Osteoblast (primary cell): ENCODE results near the gene AKR1C3. TPM values are rescaled to one million over a fixed set of nuclear protein-coding genes. Genes with fewer than 3 reads are reported as not detected.
"Not testable (repeated sequence)": the region's sequence is repeated elsewhere in the genome, so short reads cannot be mapped to it uniquely, and the experiment has no call there.

ENCODE experiments used
- DNase-seq: peaks from one replicate; pipeline ENCODE4 v3.0.0; 2011; ENCODE audit warnings: low spot score, mixed read lengths; ENCODE audit not compliant: insufficient read length; ENCODE audit errors: missing footprints
- H2AFZ ChIP-seq: 2 replicates; pipeline ENCODE4 v1.6.0; 2011; ENCODE audit warnings: mild to moderate bottlenecking, low read length
- H3K27ac ChIP-seq: 2 replicates; pipeline ENCODE4 v1.5.1; 2011; ENCODE audit warnings: mild to moderate bottlenecking, low read depth, low read length, moderate library complexity
- H3K27me3 ChIP-seq: 2 replicates; pipeline ENCODE4 v1.6.0; 2012; ENCODE audit warnings: mild to moderate bottlenecking, control low read depth, inconsistent platforms, low read length, moderate library complexity; ENCODE audit not compliant: insufficient read depth
- H3K36me3 ChIP-seq: 2 replicates; pipeline ENCODE4 v1.5.1; 2011; ENCODE audit warnings: mild to moderate bottlenecking, low read length, control low read depth, moderate library complexity; ENCODE audit not compliant: insufficient read depth
- H3K4me1 ChIP-seq: 2 replicates; pipeline ENCODE4 v1.5.1; 2011; ENCODE audit warnings: mild to moderate bottlenecking, low read length, control low read depth, moderate library complexity; ENCODE audit not compliant: insufficient read depth
- H3K4me2 ChIP-seq: 2 replicates; pipeline ENCODE4 v1.6.0; 2011; ENCODE audit warnings: mild to moderate bottlenecking, low read length; ENCODE audit not compliant: insufficient read depth
- H3K4me3 ChIP-seq: fragments of 200-600 bp; sonication (generic); 3 replicates; pipeline ENCODE4 v1.5.1; 2012; ENCODE audit warnings: mild to moderate bottlenecking, low read length, inconsistent platforms; ENCODE audit not compliant: insufficient read depth
- H3K79me2 ChIP-seq: 2 replicates; pipeline ENCODE4 v1.6.0; 2012; ENCODE audit warnings: mild to moderate bottlenecking, low read length, control low read depth, inconsistent platforms; ENCODE audit not compliant: insufficient read depth
- H3K9me3 ChIP-seq: 2 replicates; pipeline ENCODE4 v1.5.1; 2011; ENCODE audit warnings: low read depth, low read length, control low read depth
- H4K20me1 ChIP-seq: 2 replicates; pipeline ENCODE4 v1.6.0; 2012; ENCODE audit warnings: mild to moderate bottlenecking, low read length, control low read depth; ENCODE audit not compliant: insufficient read depth
- CTCF ChIP-seq: IDR thresholded peaks from 2 replicates; pipeline ENCODE4 v1.5.1; 2011; ENCODE audit warnings: mild to moderate bottlenecking, low read depth, low read length, moderate library complexity; ENCODE audit errors: extremely low read depth
- total RNA-seq: library from RNA; depleted of rRNA; stranded (reverse); fragments of >200 nt; gene quantifications from 2 replicates; pipeline ENCODE4 v1.2.3, GENCODE V29; 2012

The AKR1C3 gene
- 207 and 238 TPM in 2 replicates for total RNA-seq

DNA sequence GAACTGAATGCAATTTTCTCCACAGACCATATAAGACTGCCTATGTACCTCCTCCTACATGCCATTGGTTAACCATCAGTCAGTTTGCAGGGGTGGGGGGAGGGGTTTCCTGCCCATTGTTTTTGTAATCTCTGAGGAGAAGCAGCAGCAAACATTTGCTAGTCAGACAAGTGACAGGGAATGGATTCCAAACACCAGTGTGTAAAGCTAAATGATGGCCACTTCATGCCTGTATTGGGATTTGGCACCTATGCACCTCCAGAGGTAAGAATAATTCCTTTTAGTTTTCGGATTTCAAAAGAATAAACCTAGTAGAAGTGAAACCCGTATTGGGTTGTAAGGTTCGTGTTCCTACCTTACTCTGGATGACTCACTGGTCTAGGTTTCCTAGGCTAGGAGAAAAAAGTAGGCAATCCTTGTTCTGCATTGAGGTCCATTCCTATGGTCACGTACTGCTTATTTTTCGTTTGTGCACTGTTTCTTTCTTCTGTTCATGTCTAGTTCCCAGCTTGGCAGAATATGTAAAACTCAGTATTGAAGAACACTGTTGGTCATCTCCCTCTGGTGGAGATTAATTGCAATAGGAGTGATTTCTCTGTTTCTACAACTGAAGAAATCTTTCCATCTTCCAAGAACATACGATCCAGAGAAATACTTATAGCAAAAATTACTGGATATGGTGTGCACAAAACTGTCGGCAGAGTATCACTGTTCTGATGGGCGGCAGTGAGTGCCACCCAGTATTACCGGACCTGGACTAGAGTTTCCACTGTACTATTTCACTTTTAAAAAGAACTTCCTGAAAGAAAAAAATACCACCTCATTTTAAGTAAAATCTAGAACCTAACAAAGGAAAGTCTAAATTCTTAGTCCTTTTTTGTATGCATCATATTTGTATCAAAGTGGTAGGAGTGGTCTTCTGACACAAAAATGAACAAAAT, at the start of gene AKR1C3:
Gene AKR1C3 (plus strand): TSS at position 150 of the 941 bp plus-strand sequence. CDS start 31 bp downstream, at position 181.
- Histone ChIP-seq H3K4me3 (peak within 1 kb of the TSS; percentile 75), H3K4me2 (peak within 1 kb of the TSS; percentile 89), H3K79me2 (no peaks in the 10 kb centered on the region), H3K9me3 (no peaks in the 10 kb centered on the region), H3K4me1 (peaks cover 5% of the 10 kb centered on the region), H3K27me3 (no peaks in the 10 kb centered on the region), H2AFZ (peak within 1 kb of the TSS; percentile 87), H4K20me1 (no peaks in the 10 kb centered on the region), H3K36me3 (no peaks in the 10 kb centered on the region), H3K27ac (peak within 1 kb of the TSS; percentile 35)
- peak; percentile 73 for DNase-seq
- peak; percentile 74 for TF ChIP-seq CTCF

- no peaks in the 10 kb centered on the region for H3K27me3 ChIP-seq
- H3K79me2 ChIP-seq, result no peaks in the 10 kb centered on the region
- H3K36me3 ChIP-seq, result no peaks in the 10 kb centered on the region
- H3K4me3 ChIP-seq, result no peak overlapping the region
- no peaks in the 10 kb centered on the region for H4K20me1 ChIP-seq
- no peaks in the 10 kb centered on the region for H3K9me3 ChIP-seq
- TF ChIP-seq CTCF, result no peak
- no peak overlapping the region for H2AFZ ChIP-seq
- H3K27ac ChIP-seq, result no peak overlapping the region
- peaks cover 17% of the 10 kb centered on the region for H3K4me1 ChIP-seq
- no peak overlapping the region for H3K4me2 ChIP-seq
- no peak for DNase-seq
These were observed 49.1 kb upstream of the AKR1C3 start for GRCh38 chr10:5045095-5045494.

- Histone ChIP-seq H3K27me3 (no peaks in the 10 kb centered on the region), H4K20me1 (no peaks in the 10 kb centered on the region), H3K4me1 (peaks cover 11% of the 10 kb centered on the region), H3K27ac (no peak overlapping the region), H3K79me2 (no peaks in the 10 kb centered on the region), H3K4me3 (no peak overlapping the region), H3K36me3 (no peaks in the 10 kb centered on the region), H2AFZ (no peak overlapping the region), H3K9me3 (no peaks in the 10 kb centered on the region), H3K4me2 (no peak overlapping the region)
- no peak for TF ChIP-seq CTCF
- DNase-seq, result no peak
These were observed 47.8 kb upstream of the AKR1C3 start for GRCh38 chr10:5046410-5046809.

DNA sequence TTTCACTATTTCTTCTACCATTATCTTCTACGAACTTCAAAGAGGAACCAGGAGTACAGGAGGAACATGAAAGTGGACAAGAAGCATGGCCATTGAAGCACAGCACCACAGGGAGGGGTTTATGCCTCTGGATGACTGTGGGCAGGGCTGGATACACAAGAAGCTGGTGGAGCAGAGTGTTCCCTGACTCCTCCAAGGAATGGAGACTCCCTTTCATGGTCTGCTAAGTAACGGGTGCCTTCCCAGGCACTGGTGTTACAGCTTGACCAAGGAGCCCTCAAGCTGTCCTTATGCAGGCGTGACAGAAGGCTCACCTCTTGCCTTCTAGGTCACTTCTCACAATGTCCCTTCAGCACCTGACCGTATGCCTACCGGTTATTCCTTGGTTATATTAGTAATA, 47.2 kb upstream of the AKR1C3 start:
- not testable (repeated sequence) for H2AFZ ChIP-seq, H3K4me1 ChIP-seq, H3K36me3 ChIP-seq, H3K4me2 ChIP-seq, H3K4me3 ChIP-seq, H3K9me3 ChIP-seq, H4K20me1 ChIP-seq, H3K27me3 ChIP-seq, H3K27ac ChIP-seq, H3K79me2 ChIP-seq, DNase-seq
